NB4 (cell line): Measurements from ENCODE around the gene NAA20.
A peak's percentile ranks its signal among the peaks of the same experiment; 100 is the strongest.

Source experiments
- CTCF ChIP-seq: IDR thresholded peaks from one replicate; pipeline ENCODE4 v1.5.1; 2012; ENCODE audit warnings: low read depth, low read length
- MAX ChIP-seq: IDR thresholded peaks from 2 replicates; pipeline ENCODE4 v1.6.1; 2011; ENCODE audit warnings: low read depth, low read length
- MYC ChIP-seq: IDR thresholded peaks from 2 replicates; pipeline ENCODE4 v1.6.1; 2011; ENCODE audit warnings: low read depth, low read length
- POLR2A ChIP-seq: IDR thresholded peaks from 2 replicates; pipeline ENCODE4 v1.6.1; 2011; ENCODE audit warnings: mild to moderate bottlenecking; ENCODE audit not compliant: insufficient read length; ENCODE audit errors: extremely low read depth

GRCh38 chr20:20076297-20077065, 59.3 kb downstream of the NAA20 start:
- TF ChIP-seq CTCF (no peak), POLR2A (no peak), MYC (0 out of 2 replicates have a peak, but pooled peaks have one; percentile 13), MAX (no peak)
